ENCODE results near the gene LMTK2.

LMTK2 gene

DNA sequence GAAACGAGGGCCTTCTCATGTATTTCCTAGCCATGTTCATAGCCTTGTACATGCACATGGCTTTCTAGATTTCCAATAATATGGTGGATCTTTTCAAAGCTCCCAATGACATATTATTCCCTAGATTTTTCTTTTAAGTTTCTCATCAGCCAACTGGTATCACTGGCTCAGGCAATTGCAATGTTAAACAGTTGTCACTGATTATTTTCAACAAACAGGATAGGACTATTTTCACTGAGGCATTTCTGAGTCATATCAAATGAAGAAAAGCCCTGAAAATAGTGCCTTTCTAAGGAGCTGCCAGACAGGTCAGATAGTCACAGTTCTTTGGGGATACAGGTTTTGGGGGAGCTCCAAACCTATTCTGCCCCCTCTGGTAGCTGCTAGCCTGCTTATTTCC is 4.5 kb upstream of the LMTK2 start:
- H3K36me3 ChIP-seq = no peaks in the 10 kb centered on the region
- peaks cover 0 to 23% (median 2%) of the 10 kb centered on the region in 3 donors for H3K9me3 ChIP-seq
- H3K4me1 ChIP-seq = peaks cover 0 to 5% (median 0%) of the 10 kb centered on the region in 4 donors
- H3K4me3 ChIP-seq = no peak overlapping the region
- no peak overlapping the region for H3K27ac ChIP-seq
- TF ChIP-seq CTCF (IDR thresholded peaks at IDR 0.05) = no peak
- peaks cover 0 to 4% of the 10 kb centered on the region in 2 donors for H3K27me3 ChIP-seq
- no peak for DNase-seq
- intact Hi-C loops (cut with DNase I; ENCODE audit: low total_unique reads) = no loop called here

- H3K4me1 ChIP-seq = peaks cover 0 to 28% (median 11%) of the 10 kb centered on the region in 4 donors
- H3K27me3 ChIP-seq = peaks cover 0 to 4% of the 10 kb centered on the region in 2 donors
- DNase-seq = no peak
- H3K4me3 ChIP-seq = peak overlapping the region in 1 of 2 donors; percentile 92
- intact Hi-C loops (cut with DNase I; ENCODE audit: low total_unique reads) = loop anchor here (2.0 kb wide), 1 partner anchor 63 kb away; no protein-coding TSS in a partner anchor
- no peak for TF ChIP-seq CTCF (IDR thresholded peaks at IDR 0.05)
- peaks cover 0 to 5% (median 0%) of the 10 kb centered on the region in 3 donors for H3K9me3 ChIP-seq
- no peaks in the 10 kb centered on the region for H3K36me3 ChIP-seq
- no peak overlapping the region for H3K27ac ChIP-seq
These were observed 619 bp upstream of the LMTK2 start for GRCh38 chr7:98105942-98106544.

GRCh38 chr7:98107313-98107721 is 655 bp downstream of the LMTK2 start:
- H3K4me1 ChIP-seq = peaks cover 0 to 28% (median 14%) of the 10 kb centered on the region in 4 donors
- intact Hi-C loops (cut with DNase I; ENCODE audit: low total_unique reads) = loop anchor here (2.0 kb wide), 1 partner anchor 61 kb away; no protein-coding TSS in a partner anchor
- DNase-seq = no peak

GRCh38 chr7:98110249-98111022 is 3.8 kb downstream of the LMTK2 start:
- Histone ChIP-seq H3K9me3 (no peaks in the 10 kb centered on the region), H3K36me3 (no peaks in the 10 kb centered on the region), H3K4me3 (no peak overlapping the region), H3K4me1 (peaks cover 0 to 28% (median 14%) of the 10 kb centered on the region in 4 donors), H3K27ac (no peak overlapping the region), H3K27me3 (no peaks in the 10 kb centered on the region)
- intact Hi-C loops (cut with DNase I; ENCODE audit: low total_unique reads) = no loop called here
- DNase-seq = no peak
- TF ChIP-seq CTCF (IDR thresholded peaks at IDR 0.05) = no peak

More at GRCh38 chr7:98107313-98107721, 655 bp downstream of the LMTK2 start:
- H3K27me3 ChIP-seq = peaks cover 0 to 4% of the 10 kb centered on the region in 2 donors
- H3K9me3 ChIP-seq = peaks cover 0 to 4% (median 0%) of the 10 kb centered on the region in 3 donors
- TF ChIP-seq CTCF (IDR thresholded peaks at IDR 0.05) = no peak
- H3K4me3 ChIP-seq = peak overlapping the region; percentile 92 to 93
- H3K36me3 ChIP-seq = no peaks in the 10 kb centered on the region
- peak overlapping the region; percentile 83 to 85 for H3K27ac ChIP-seq

DNA sequence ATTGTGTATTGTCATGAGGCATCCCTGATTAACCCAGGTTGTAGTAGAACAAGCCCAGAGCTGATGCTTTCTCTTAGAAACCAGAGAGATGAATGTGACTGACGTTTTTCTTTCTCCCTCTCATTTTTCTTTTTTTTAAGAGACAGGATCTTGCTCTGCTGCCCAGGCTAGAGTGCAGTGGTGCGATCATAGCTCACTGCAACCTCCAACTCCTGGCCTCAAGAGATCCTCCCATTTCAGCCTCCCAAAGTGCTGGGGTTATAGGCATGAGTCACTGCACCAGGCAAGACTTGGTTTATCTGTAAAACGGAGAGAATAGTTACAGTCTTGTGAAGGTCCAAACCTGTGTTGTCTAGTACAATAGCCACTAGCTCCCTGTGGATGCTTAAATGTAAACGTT is 5.4 kb downstream of the LMTK2 start:
- Histone ChIP-seq H3K4me1 (peaks cover 0 to 23% (median 13%) of the 10 kb centered on the region in 4 donors), H3K27ac (no peak overlapping the region), H3K4me3 (no peak overlapping the region), H3K27me3 (no peaks in the 10 kb centered on the region), H3K9me3 (no peaks in the 10 kb centered on the region), H3K36me3 (no peaks in the 10 kb centered on the region)
- DNase-seq = no peak
- intact Hi-C loops (cut with DNase I; ENCODE audit: low total_unique reads) = no loop called here
- TF ChIP-seq CTCF (IDR thresholded peaks at IDR 0.05) = no peak
